Heart left ventricle (tissue), 16 donors: ENCODE results near the gene CYP4F3. TPM values are rescaled to one million over a fixed set of nuclear protein-coding genes. Genes with fewer than 3 reads are reported as not detected.

Experiments
- ATAC-seq, 4 donors: fragments of 200-7000 bp; cut with Tn5 transposase; one replicate each; pipeline ENCODE4 v1.9.1; 2020 to 2022; ENCODE audit warnings: moderate library complexity in 4 of 4, mild to moderate bottlenecking in 3 of 4, moderate number of reproducible peaks in 1 of 4
- DNase-seq, 5 donors: peaks; one replicate each; pipeline ENCODE4 v3.0.0-alpha.2; 2020
- H3K27ac ChIP-seq, 12 donors: fragments of 200-600 bp; sonication (generic) in 4 of 12; one replicate each; pipeline versions ENCODE4 v1.5.0 to v1.8.0; 2016 to 2022; ENCODE audit warnings: mild to moderate bottlenecking in 2 of 12
- H3K27me3 ChIP-seq, 9 donors: fragments of 200-600 bp; sonication (generic) in 2 of 9; one replicate each; pipeline versions ENCODE4 v1.5.1 to v1.8.0; 2016 to 2022; ENCODE audit warnings: mild to moderate bottlenecking in 3 of 9
- H3K36me3 ChIP-seq, 9 donors: fragments of 200-600 bp; sonication (generic) in 2 of 9; one replicate each; pipeline versions ENCODE4 v1.5.0 to v1.8.0; 2018 to 2022; ENCODE audit warnings: mild to moderate bottlenecking in 2 of 9
- H3K4me1 ChIP-seq, 12 donors: fragments of 200-600 bp; sonication (generic) in 4 of 12; one replicate each; pipeline versions ENCODE4 v1.5.0 to v1.8.0; 2016 to 2022; ENCODE audit warnings: mild to moderate bottlenecking in 3 of 12
- H3K4me3 ChIP-seq, 12 donors: fragments of 200-600 bp; sonication (generic) in 4 of 12; one replicate each; pipeline versions ENCODE4 v1.5.0 to v1.8.0; 2017 to 2022; ENCODE audit warnings: mild to moderate bottlenecking in 9 of 12, moderate library complexity in 4 of 12
- H3K9me3 ChIP-seq, 12 donors: fragments of 200-600 bp; sonication (generic) in 4 of 12; one replicate each; pipeline versions ENCODE4 v1.5.0 to v1.8.0; 2016 to 2022; ENCODE audit warnings: mild to moderate bottlenecking in 1 of 12
- POLR2A ChIP-seq, 2 donors: fragments of 450-650 bp; IDR thresholded peaks; one replicate each; pipeline ENCODE4 v1.6.1; 2017; ENCODE audit warnings: antibody characterized with exemption in 2 of 2, mild to moderate bottlenecking in 2 of 2, moderate library complexity in 2 of 2
- WGBS, 4 donors: extraction: QIAGEN DNeasy Blood & Tissue Kit in 2 of 4; methylation state at CpG; one replicate each; pipeline versions ENCODE4 v1.1.5 to v1.1.7; 2013 to 2018; 5-methylcytosine and 5-hydroxymethylcytosine counted together
- intact Hi-C, 10 donors: fragments of 100-400 bp; cut with DNase I; formaldehyde crosslinking; loops; one replicate each; pipeline versions ENCODE4 v1.11.1 to v1.14.2; 2022
- polyA plus RNA-seq, 2 donors: library from polyadenylated mRNA; stranded (reverse); fragments of 200-250 nt; gene quantifications; one replicate each; pipeline ENCODE4 v1.2.3, GENCODE V29; 2013
- total RNA-seq, 9 donors: library from RNA; depleted of rRNA in 2 of 9; stranded (reverse); fragments of >200 nt in 2 of 9; fragmentation: NEBNext Ultra II Directional in 3 of 9; extraction: Animal tissue kit (Norgen Biotek cat#: 25700) in 3 of 9; gene quantifications; one replicate each; pipeline versions ENCODE4 v1.1.0 to v1.2.4, GENCODE V29; 2016 to 2023
- TF ChIP-seq, protein P1 (sequence below), 12 donors: fragments of 200-600 bp; sonication (generic) in 4 of 12; IDR thresholded peaks; one replicate each; pipeline versions ENCODE4 v1.5.0 to v1.8.0; 2018 to 2022; ENCODE audit warnings: antibody characterized with exemption in 12 of 12, mild to moderate bottlenecking in 5 of 12
- donor health status: ischemic (EF 13 %, LVEDD 7.1; RV severe dilation, severe dysfunction).
- donor health status: healthy with polysubstance abuse.
- donor health status: DM: no; HTN: yes; CAD: no.
- donor health status: DM: no; HTN: no; CAD: no.
- donor health status: ischemic (EF 25% LVEDD 6.9; RV normal size, moderate dysfunction).
- donor health status: ischemic (EF 25% LVEDD 5.7; RV mildly dilated, moderate dysfunction).
- donor health status: healthy.
- donor health status: DM: yes; HTN: yes; CAD: no.
- donor health status: ischemic (EF 35%, LVEDD 5.7; RV mildly dilated, moderate dysfunction).
- donor health status: nonischemic (EF 11% LVEDD 7.7; RV severe dilation, severe dysfunction).
- donor health status: DM: yes; HTN: yes; CAD: no.
- donor health status: PGD.
- donor health status: ischemic (EF 29% LVEDD 5.4; RV normal size, mild dysfunction).
- donor health status: nonischemic (EF 23%, LVEDD 6.1; RV moderate dilation, normal function).

Gene CYP4F3
- total and polyA plus RNA-seq, 11 donors = 0.04 to 1.9 (median 0.29) TPM; not detected in 4

- Histone ChIP-seq H3K9me3 (peaks cover 0 to 1% (median 0%) of the 10 kb centered on the region in 12 donors), H3K27me3 (peaks cover 0 to 45% (median 6%) of the 10 kb centered on the region in 9 donors), H3K4me3 (no peak overlapping the region), H3K36me3 (no peaks in the 10 kb centered on the region), H3K27ac (no peak overlapping the region), H3K4me1 (peaks cover 0 to 10% (median 0%) of the 10 kb centered on the region in 12 donors)
- DNase-seq (peak; percentile 71 to 89 (median 77)), ATAC-seq (peak; percentile 78 to 90 (median 90))
- 0 to 13% (median 5%) methylated on average over 7 to 25 of the region's 25 CpGs for WGBS, 4 donors
- intact Hi-C loops = loop anchor here (1.0 to 5.0 kb wide), 12 partner anchors 131 to 554 kb away; no protein-coding TSS in a partner anchor
- TF ChIP-seq, protein P1, sequence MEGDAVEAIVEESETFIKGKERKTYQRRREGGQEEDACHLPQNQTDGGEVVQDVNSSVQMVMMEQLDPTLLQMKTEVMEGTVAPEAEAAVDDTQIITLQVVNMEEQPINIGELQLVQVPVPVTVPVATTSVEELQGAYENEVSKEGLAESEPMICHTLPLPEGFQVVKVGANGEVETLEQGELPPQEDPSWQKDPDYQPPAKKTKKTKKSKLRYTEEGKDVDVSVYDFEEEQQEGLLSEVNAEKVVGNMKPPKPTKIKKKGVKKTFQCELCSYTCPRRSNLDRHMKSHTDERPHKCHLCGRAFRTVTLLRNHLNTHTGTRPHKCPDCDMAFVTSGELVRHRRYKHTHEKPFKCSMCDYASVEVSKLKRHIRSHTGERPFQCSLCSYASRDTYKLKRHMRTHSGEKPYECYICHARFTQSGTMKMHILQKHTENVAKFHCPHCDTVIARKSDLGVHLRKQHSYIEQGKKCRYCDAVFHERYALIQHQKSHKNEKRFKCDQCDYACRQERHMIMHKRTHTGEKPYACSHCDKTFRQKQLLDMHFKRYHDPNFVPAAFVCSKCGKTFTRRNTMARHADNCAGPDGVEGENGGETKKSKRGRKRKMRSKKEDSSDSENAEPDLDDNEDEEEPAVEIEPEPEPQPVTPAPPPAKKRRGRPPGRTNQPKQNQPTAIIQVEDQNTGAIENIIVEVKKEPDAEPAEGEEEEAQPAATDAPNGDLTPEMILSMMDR (IDR thresholded peaks at IDR 0.05) = peak; percentile 87 to 97 (median 96)
- no peak for TF ChIP-seq POLR2A (IDR thresholded peaks at IDR 0.05)
Observed at GRCh38 chr19:15629003-15629880, 11.5 kb upstream of the CYP4F3 start.

DNA sequence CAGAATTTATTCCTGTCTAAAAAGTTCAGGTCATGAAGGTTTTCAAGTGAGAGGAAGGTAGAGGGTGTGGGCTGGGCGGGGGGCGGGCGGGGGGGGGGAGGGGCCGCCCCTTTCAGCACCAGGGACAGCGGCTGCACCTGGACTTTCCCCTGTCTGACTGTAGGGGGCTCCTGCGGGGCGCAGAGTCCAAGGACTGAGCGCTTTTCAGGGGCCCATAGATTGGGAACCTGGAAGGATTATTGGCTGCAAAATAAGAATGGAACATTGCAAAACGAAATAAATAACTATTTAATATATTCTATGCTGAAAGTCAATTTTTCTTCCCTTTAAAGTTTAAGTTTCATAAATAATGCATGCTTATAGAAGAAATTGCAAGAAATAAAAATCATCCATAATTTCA, 8.9 kb upstream of the CYP4F3 start:
- H3K27ac ChIP-seq = no peak overlapping the region
- H3K4me3 ChIP-seq = no peak overlapping the region
- WGBS, 4 donors = 0 to 6% (median 5%) methylated on average over 7 to 9 of the region's 9 CpGs
- TF ChIP-seq POLR2A (IDR thresholded peaks at IDR 0.05) = no peak
- TF ChIP-seq, protein P1 (IDR thresholded peaks at IDR 0.05) = peak in 10 of 12 donors; percentile 30 to 50 (median 41)
- peaks cover 0 to 10% (median 0%) of the 10 kb centered on the region in 12 donors for H3K4me1 ChIP-seq
- peaks cover 0 to 7% (median 0%) of the 10 kb centered on the region in 12 donors for H3K9me3 ChIP-seq
- peaks cover 0 to 52% (median 6%) of the 10 kb centered on the region in 9 donors for H3K27me3 ChIP-seq
- no peak for ATAC-seq
- no peaks in the 10 kb centered on the region for H3K36me3 ChIP-seq
- no peak for DNase-seq
- intact Hi-C loops = loop anchor here in 7 of 10 donors (1.0 to 10.0 kb wide), 7 partner anchors 173 to 550 kb away; partner anchors contain the start of gene OR10H1 (in 1 of the 7)

- Histone ChIP-seq H3K4me1 (peaks cover 0 to 10% (median 0%) of the 10 kb centered on the region in 12 donors), H3K36me3 (no peaks in the 10 kb centered on the region), H3K27ac (no peak overlapping the region), H3K27me3 (peaks cover 0 to 44% (median 4%) of the 10 kb centered on the region in 9 donors), H3K4me3 (no peak overlapping the region), H3K9me3 (peaks cover 0 to 7% (median 0%) of the 10 kb centered on the region in 12 donors)
- no peak for DNase-seq
- 41 to 51% (median 49%) methylated on average over 5 of the region's 5 CpGs for WGBS, 4 donors
- peak in 2 of 4 donors; percentile 42 to 63 for ATAC-seq
- TF ChIP-seq, protein P1 (IDR thresholded peaks at IDR 0.05) = no peak
- no peak for TF ChIP-seq POLR2A (IDR thresholded peaks at IDR 0.05)
- intact Hi-C loops = loop anchor here in 6 of 10 donors (5.0 to 10.0 kb wide), 5 partner anchors 172 to 549 kb away; partner anchors contain the start of gene OR10H1 (in 1 of the 6)
Observed at GRCh38 chr19:15633082-15633835, 7.4 kb upstream of the CYP4F3 start.
